NCI-H2196 treated with DMSO at 0.1 percent for 48 hours (cell line): ENCODE data around the gene TNFAIP8L3.
"Not testable (repeated sequence)": the region's sequence is repeated elsewhere in the genome, so short reads cannot be mapped to it uniquely, and the experiment has no call there.

Source experiments
- DNase-seq: peaks from one replicate; lab custom pipeline; 2025; ENCODE audit not compliant: unreplicated experiment; lab: John Stamatoyannopoulos, UW

TNFAIP8L3 gene

DNA sequence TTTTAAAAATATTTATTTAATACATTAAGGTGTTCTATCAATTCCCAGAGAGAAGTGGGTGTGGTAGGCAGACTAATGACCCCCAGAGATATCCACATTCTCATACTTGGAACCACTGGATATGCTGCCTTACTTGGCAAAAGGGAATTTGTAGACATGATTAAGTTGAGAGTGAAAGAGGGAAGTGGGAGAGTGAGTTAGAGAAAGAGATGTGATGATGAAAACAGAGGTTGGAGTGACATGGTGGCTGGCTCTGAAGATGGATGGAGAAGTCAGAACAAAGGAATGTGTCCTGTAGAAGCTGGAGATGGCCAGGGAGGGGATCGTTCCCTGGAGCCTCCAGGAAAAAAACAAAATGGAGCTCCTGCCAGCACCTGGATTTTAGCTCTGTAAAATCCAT is 32.0 kb downstream of the TNFAIP8L3 start:
- no peak for DNase-seq

GRCh38 chr15:51060030-51060673 is 34.6 kb downstream of the TNFAIP8L3 start:
- DNase-seq, result no peak

- DNase-seq, result no peak
Measured at GRCh38 chr15:51054535-51054934, 40.2 kb downstream of the TNFAIP8L3 start.

DNA sequence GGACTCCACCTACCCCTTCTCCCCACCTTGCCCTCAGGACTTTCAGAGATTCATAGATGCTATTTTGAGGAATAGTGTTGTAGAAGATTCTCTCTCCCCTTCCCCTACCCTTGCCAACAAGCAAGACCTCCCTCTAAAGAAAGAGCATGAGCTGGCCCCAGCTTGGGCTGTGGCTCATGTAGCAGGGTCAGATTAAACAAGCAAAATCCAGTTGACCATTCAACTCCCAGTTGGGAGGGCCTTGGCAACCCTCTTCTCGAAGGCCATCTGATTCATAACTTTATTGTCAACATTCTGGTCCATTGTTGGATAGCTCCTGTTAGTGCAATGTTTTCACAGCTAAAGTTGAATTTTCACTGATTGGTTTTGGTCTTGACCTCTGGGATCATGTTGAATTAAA is 41.1 kb downstream of the TNFAIP8L3 start:
- no peak for DNase-seq

GRCh38 chr15:51051776-51052175 is 42.9 kb downstream of the TNFAIP8L3 start:
- DNase-seq, result no peak

GRCh38 chr15:51049081-51049480 is 45.6 kb downstream of the TNFAIP8L3 start:
- DNase-seq, result no peak

- no peak for DNase-seq
Measured at GRCh38 chr15:51048308-51048707, 46.4 kb downstream of the TNFAIP8L3 start.

DNA sequence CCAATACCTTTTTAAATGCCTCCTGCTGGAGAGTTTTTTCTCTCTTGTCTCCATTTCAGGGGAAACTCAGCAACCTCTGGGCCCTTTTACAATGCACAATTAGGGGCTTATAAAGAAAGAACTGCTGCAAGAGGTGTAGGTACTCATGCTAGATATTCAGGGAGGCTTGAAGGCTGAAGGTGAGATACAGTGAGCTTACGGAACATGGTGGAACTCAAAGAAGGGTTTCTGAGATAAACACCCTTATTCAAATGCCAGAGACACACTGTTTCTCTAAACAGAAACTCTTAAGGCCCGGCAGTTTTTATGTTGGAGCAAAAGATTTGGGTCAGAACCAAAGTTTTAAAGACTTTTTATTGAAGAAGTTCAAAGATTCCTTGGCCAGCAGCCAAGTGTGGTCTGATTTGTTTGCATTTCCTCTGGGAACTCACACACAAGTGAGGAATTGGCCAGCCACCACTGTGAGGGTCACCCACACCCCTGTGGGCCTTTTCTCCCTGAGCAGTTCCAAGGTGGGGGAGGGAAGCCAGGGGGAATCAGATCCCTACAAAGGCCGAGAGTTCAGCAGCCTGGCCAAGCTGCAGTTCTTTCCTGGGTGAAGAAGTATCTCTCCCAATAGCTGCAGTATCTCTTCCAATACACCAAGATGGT is 47.8 kb downstream of the TNFAIP8L3 start:
- DNase-seq, result no peak

- no peak for DNase-seq
Measured at GRCh38 chr15:51046016-51046415, 48.7 kb downstream of the TNFAIP8L3 start.

DNA sequence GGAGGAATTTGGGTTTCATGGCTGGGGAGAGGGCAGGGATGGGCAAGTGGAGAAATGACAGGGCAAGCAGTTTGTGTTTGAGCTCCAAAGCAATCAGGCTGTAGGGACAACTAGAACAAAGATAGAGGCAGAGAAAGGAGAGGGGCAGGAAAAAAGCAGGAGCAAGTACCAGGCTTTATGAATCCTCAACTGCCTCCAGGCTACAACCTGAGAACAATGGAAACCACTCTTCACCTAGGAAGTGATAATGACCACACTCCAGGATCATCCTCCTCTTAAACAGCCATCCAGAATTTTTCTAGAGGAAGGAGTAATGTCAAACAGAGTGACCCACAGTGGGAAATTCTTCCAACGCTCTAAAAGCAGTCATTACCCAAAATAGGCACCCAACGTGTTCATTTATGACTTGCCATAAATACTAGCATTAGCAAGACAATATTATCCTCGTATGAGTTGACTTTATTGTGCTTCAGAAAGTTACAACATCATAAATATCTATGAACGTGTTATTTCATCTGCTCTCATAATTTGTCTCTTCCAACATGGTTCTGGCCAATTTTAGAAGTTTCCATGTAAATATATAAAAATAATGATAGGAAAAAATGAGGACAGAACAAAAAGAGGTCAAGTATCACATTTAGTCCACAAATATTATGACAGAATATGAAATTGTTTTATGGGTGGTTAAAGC is 50.5 kb downstream of the TNFAIP8L3 start:
- no peak for DNase-seq

DNA sequence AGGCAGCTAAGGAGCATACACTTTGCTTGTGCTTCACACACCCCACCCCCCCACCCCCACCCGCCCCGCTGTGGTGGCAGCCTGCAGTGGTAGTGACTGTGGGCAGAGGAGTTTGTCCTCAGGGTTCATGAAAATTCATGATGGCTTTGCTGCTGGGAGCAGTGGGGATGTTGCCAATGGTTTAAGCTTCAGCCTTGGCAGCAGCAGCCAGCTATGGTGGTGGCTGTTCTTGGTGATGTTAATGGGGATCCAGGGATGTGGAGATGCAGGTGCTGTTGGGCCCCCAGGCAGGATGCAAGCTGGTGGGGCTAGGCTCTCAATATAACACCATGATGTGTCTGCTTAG is 55.8 kb downstream of the TNFAIP8L3 start:
- DNase-seq, result no peak

GRCh38 chr15:51038162-51038973 is 56.3 kb downstream of the TNFAIP8L3 start:
- no peak for DNase-seq

DNA sequence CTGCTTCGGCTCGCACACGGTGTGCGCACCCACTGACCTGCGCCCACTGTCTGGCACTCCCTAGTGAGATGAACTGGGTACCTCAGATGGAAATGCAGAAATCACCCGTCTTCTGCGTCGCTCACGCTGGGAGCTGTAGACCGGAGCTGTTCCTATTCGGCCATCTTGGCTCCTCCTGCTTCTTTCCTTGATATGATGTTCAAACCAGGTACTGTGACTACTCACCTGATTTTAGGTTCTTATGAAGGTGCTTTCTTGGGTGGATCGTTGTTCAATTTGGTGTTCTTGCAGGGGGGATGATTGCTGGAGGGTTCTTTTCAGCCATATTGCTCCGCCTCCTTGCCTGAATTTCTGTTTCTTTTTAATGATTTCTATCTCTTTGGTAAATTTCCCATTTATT is 57.2 kb downstream of the TNFAIP8L3 start:
- not testable (repeated sequence) for DNase-seq

GRCh38 chr15:51030649-51031316 is 63.9 kb downstream of the TNFAIP8L3 start:
- DNase-seq, result no peak

DNA sequence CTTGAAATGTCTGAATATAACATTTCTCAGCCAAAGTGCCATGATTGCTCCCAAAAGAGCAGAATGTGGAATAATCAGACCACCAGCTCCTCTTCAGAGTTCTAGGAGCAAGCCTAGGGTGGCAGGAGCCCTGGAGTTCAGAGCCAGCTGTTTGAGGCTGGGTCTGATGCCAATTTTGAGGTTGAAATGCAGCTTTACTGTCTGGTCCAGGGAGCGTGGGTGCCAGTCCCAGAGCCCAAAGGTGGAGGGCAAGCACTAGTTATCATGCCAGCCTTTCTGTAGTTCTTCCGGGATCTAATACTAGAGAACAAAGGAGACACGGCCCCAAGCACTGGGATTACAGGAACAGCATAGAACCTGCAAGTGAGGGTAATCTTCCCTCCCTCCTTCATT is 69.3 kb downstream of the TNFAIP8L3 start:
- DNase-seq, result no peak

- no peak for DNase-seq
Measured at GRCh38 chr15:51024735-51025453, 69.8 kb downstream of the TNFAIP8L3 start.

DNA sequence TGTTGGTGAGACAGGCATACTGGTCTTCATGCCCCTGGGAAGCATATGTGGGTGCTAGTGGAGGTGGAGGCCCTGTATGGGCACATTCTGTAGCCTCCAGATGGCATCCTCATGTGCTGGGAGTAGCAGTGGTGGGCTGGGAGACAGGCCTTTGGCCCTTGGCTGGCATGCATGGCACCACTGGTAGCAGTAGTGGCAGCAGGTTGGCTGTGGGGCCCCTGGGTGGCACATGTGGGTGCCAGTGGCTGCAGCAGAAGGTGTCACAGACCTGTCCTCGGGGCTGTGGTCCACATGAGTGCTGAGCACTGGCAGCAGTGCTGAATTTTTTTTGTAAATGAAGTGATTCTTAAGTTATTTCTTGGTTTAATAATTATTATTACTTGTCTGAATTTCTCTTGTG is 71.2 kb downstream of the TNFAIP8L3 start:
- no peak for DNase-seq

GRCh38 chr15:51022206-51022605 is 72.5 kb downstream of the TNFAIP8L3 start:
- DNase-seq, result no peak

- DNase-seq, result no peak
Measured at GRCh38 chr15:51016615-51017014, 78.1 kb downstream of the TNFAIP8L3 start.

DNA sequence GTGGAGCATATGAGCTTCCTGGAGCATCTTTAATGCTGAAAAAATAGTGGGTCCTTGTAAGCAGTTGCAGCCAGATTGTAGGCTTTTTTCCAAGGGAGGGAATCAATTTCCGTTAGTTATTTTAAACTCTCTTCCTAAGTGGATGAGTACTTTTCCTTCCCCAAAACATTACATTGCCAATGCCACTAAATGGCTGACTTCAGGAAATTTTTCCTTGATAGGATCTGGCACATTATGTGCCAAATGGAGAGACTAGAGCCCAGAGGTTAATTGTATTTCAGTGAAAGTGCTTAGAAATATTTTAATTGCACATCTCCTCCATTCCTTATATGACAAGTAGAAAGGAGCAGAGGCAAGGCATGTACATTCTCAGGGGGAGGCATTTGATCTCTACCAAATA is 83.5 kb downstream of the TNFAIP8L3 start:
- DNase-seq, result no peak
